ENCODE results near the gene ARMC3. TPM values are rescaled to one million over a fixed set of nuclear protein-coding genes. Genes with fewer than 3 reads are reported as not detected.
"Not testable (repeated sequence)": the region's sequence is repeated elsewhere in the genome, so short reads cannot be mapped to it uniquely, and the experiment has no call there.

ARMC3 gene
- total RNA-seq, 1 donor from 2014 or later: 1.5 TPM

DNA sequence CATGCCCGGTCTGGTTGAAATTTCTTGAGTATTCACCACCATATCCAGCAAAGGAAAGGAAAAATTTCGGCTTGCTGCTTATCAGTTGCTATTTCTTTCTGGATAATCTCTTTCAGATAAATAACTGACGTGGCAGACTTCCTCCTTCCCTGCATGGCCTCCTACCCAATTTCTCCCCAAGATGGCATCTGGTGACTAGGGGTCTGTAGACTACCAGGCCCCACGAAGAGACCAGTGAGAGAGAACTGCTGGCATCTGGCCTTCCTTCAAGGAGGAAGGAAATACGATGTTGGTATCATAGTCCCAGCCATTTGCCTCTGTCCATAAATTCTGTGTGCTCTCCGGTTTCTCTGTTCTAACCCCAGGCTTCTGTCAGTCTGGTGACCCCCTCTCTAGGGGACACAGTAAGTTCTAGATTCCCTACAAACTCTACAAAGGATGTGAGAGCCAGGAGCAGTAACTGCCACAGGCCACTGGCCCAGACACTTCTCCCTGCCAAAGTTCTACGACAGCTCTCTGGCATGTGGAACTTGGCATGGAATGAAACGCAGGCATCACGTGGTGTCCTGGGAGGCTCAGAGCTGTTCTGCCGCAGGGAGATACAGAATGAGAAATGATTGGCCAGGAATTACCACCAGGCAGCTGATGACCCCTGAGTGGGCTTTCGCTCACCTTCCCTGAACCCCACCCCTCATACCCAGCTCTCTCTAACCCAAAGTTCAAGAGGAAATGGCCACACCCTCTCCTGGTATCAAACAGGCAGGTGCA is 137.5 kb downstream of the ARMC3 start:
- H3K36me3 Mint-ChIP-seq (ENCODE audit: low read depth): no peaks in the 10 kb centered on the region
- no peaks in the 10 kb centered on the region for H3K9me3 Mint-ChIP-seq
- peaks cover 9% of the 10 kb centered on the region for H3K4me1 Mint-ChIP-seq
- H3K27ac Mint-ChIP-seq (ENCODE audit: unreplicated experiment): no peak overlapping the region
- no peak for TF ChIP-seq CTCF (conservative IDR thresholded peaks at IDR 0.05)
- no peak for DNase-seq (ENCODE audit: low read depth, low spot score)
- H3K4me3 Mint-ChIP-seq: no peak overlapping the region
- H3K27me3 Mint-ChIP-seq (ENCODE audit: low read depth): no peaks in the 10 kb centered on the region

DNA sequence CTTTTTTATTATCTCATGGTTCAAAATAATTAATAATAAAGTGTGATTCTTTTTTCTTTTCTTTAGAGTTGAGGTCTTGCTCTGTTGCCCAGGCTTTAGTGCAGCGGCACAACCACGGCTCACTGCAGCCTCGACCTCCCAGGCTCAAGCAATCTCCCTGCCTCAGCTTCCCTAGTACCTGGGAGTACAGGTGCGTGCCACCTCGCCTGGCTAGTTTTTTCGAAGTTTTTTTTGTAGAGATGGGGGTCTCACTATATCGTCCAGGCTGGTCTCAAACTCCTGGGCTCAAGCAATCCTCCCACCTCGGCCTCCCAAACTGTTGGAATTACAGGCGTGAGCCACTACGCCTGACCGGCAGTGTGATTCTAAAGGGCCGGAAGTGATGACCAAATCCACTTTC is 139.5 kb downstream of the ARMC3 start:
- no peak for TF ChIP-seq CTCF (conservative IDR thresholded peaks at IDR 0.05)
- Mint-ChIP-seq H3K27me3 (ENCODE audit: low read depth) (no peaks in the 10 kb centered on the region), H3K36me3 (ENCODE audit: low read depth) (no peaks in the 10 kb centered on the region), H3K4me1 (peaks cover 9% of the 10 kb centered on the region), H3K4me3 (no peak overlapping the region), H3K9me3 (no peaks in the 10 kb centered on the region), H3K27ac (ENCODE audit: unreplicated experiment) (peak overlapping the region; percentile 62)
- DNase-seq (ENCODE audit: low read depth, low spot score): no peak

DNA sequence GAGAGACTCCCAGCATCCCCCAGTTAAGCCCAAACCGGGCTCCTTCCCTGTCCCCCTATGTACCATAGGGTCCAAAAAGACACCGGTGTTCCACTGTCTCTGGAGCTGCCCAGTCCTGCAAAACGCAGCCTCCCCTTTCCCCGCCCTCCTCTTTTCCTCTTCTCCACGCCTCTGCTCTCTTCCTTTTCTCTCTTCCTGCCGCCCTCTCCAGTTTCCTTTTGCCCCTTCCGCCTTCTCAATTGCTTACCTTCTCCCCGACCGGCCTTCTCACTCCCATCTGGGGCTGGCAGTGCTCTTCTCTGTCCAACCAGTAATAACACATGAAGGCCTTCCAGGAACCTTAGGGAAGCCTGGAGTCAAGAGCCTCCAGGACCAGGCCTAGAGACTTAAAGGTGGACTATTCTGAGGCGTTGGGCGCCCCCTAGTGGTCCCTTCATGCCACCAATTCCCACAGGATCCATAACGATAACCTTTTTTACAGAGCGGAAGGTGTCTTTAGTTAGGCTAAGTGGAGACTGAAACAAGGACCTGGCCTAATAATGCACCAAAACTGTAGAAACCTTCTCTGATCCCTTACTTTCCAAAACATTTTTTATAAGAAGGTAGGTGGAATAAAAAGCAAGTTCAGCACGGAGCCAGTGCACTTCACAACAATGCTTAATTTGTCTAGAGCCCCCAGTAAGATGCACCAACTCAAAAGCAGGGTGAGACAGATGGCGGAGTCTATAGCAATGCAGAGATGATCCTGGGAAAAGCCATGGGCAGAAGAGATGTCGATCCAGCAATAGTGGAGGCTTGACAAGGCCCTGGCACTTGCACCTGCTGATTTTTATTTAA is 140.3 kb downstream of the ARMC3 start:
- no peak overlapping the region for H3K4me3 Mint-ChIP-seq
- DNase-seq (ENCODE audit: low read depth, low spot score): peak; percentile 71
- peaks cover 7% of the 10 kb centered on the region for H3K4me1 Mint-ChIP-seq
- no peaks in the 10 kb centered on the region for H3K27me3 Mint-ChIP-seq (ENCODE audit: low read depth)
- no peaks in the 10 kb centered on the region for H3K9me3 Mint-ChIP-seq
- TF ChIP-seq CTCF (conservative IDR thresholded peaks at IDR 0.05): peak; percentile 81
- peak overlapping the region; percentile 83 for H3K27ac Mint-ChIP-seq (ENCODE audit: unreplicated experiment)
- no peaks in the 10 kb centered on the region for H3K36me3 Mint-ChIP-seq (ENCODE audit: low read depth)

- no peak for DNase-seq (ENCODE audit: low read depth, low spot score)
- Mint-ChIP-seq H3K4me1 (no peaks in the 10 kb centered on the region), H3K27me3 (ENCODE audit: low read depth) (no peaks in the 10 kb centered on the region), H3K4me3 (no peak overlapping the region), H3K27ac (ENCODE audit: unreplicated experiment) (no peak overlapping the region), H3K36me3 (ENCODE audit: low read depth) (no peaks in the 10 kb centered on the region), H3K9me3 (no peaks in the 10 kb centered on the region)
- TF ChIP-seq CTCF (conservative IDR thresholded peaks at IDR 0.05): no peak
These were observed 141.4 kb downstream of the ARMC3 start for GRCh38 chr10:23069019-23069815.

GRCh38 chr10:23070092-23070912 is 142.4 kb downstream of the ARMC3 start:
- H3K4me1 Mint-ChIP-seq; H3K27ac Mint-ChIP-seq (ENCODE audit: unreplicated experiment): not testable (repeated sequence)

More at GRCh38 chr10:23070092-23070912, 142.4 kb downstream of the ARMC3 start:
- H3K36me3 Mint-ChIP-seq (ENCODE audit: low read depth); H3K27me3 Mint-ChIP-seq (ENCODE audit: low read depth); H3K4me3 Mint-ChIP-seq; DNase-seq (ENCODE audit: low read depth, low spot score); H3K9me3 Mint-ChIP-seq: not testable (repeated sequence)
